DMS153 treated with DMSO at 0.1 percent for 48 hours (cell line): Measurements from ENCODE around the gene NPEPL1.
"Not testable (repeated sequence)": the region's sequence is repeated elsewhere in the genome, so short reads cannot be mapped to it uniquely, and the experiment has no call there.

Experiments
- DNase-seq: peaks from one replicate; lab custom pipeline; 2025; ENCODE audit not compliant: unreplicated experiment; lab: John Stamatoyannopoulos, UW

The NPEPL1 gene

GRCh38 chr20:58712806-58713731, 20.5 kb downstream of the NPEPL1 start:
- DNase-seq: no peak

- DNase-seq: no peak
These were observed 21.3 kb downstream of the NPEPL1 start for GRCh38 chr20:58713801-58714339.

- no peak for DNase-seq
These were observed 21.8 kb downstream of the NPEPL1 start for GRCh38 chr20:58714340-58714922.

- DNase-seq: no peak
These were observed 22.3 kb downstream of the NPEPL1 start for GRCh38 chr20:58714923-58715351.

GRCh38 chr20:58715391-58715800, 22.8 kb downstream of the NPEPL1 start:
- DNase-seq: no peak

- no peak for DNase-seq
These were observed 23.3 kb downstream of the NPEPL1 start for GRCh38 chr20:58715801-58716475.

- DNase-seq: no peak
These were observed 24.1 kb downstream of the NPEPL1 start for GRCh38 chr20:58716476-58717277.

- no peak for DNase-seq
These were observed 24.9 kb downstream of the NPEPL1 start for GRCh38 chr20:58717278-58718091.

GRCh38 chr20:58718121-58718563, 25.5 kb downstream of the NPEPL1 start:
- DNase-seq: no peak

GRCh38 chr20:58718729-58719128, 26.1 kb downstream of the NPEPL1 start:
- no peak for DNase-seq

GRCh38 chr20:58719258-58719657, 26.7 kb downstream of the NPEPL1 start:
- no peak for DNase-seq

- no peak for DNase-seq
These were observed 27.4 kb downstream of the NPEPL1 start for GRCh38 chr20:58719971-58720371.

GRCh38 chr20:58720890-58721289, 28.3 kb downstream of the NPEPL1 start:
- DNase-seq: no peak

GRCh38 chr20:58721951-58722778, 29.6 kb downstream of the NPEPL1 start:
- DNase-seq: no peak

GRCh38 chr20:58722877-58723627, 30.5 kb downstream of the NPEPL1 start:
- DNase-seq: no peak

GRCh38 chr20:58723628-58723984, 31.0 kb downstream of the NPEPL1 start:
- DNase-seq: no peak

- not testable (repeated sequence) for DNase-seq
These were observed 33.6 kb downstream of the NPEPL1 start for GRCh38 chr20:58726156-58726555.

GRCh38 chr20:58731192-58731591, 38.6 kb downstream of the NPEPL1 start:
- DNase-seq: no peak
